ENCODE data around the gene MICALL2. TPM values are rescaled to one million over a fixed set of nuclear protein-coding genes. Genes with fewer than 3 reads are reported as not detected.

MICALL2 gene
- total RNA-seq, 6 donors from 2014 or later, result 17.8 to 67.1 (median 42.4) TPM

DNA sequence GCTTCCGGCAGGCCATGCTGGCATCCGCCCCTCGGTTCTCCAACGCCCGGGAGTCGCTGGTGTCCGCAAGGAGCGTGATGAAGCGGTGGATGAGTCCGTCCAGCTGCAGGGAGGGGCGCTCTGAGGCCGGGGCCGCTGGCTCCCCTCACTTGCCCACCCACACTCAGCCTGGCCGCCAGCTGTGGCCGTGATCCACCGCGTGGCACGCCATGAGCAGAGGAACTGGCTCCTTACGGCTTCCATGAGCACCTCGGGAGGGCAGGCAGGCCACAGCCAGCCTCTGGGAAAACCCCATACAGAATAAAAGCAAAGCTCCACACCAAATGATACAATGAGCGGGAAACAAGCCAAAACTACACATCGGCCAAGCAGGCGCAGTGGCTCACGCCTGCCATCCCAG is 15.5 kb upstream of the MICALL2 start:
- 84% methylated on average over 20 to 24 of the region's 24 CpGs for WGBS, 2 donors
- TF ChIP-seq EP300 (IDR thresholded peaks at IDR 0.05) (no peak), POLR2AphosphoS5 (IDR thresholded peaks at IDR 0.05) (no peak), POLR2A (IDR thresholded peaks at IDR 0.05) (no peak)
- TF ChIP-seq, protein P1, sequence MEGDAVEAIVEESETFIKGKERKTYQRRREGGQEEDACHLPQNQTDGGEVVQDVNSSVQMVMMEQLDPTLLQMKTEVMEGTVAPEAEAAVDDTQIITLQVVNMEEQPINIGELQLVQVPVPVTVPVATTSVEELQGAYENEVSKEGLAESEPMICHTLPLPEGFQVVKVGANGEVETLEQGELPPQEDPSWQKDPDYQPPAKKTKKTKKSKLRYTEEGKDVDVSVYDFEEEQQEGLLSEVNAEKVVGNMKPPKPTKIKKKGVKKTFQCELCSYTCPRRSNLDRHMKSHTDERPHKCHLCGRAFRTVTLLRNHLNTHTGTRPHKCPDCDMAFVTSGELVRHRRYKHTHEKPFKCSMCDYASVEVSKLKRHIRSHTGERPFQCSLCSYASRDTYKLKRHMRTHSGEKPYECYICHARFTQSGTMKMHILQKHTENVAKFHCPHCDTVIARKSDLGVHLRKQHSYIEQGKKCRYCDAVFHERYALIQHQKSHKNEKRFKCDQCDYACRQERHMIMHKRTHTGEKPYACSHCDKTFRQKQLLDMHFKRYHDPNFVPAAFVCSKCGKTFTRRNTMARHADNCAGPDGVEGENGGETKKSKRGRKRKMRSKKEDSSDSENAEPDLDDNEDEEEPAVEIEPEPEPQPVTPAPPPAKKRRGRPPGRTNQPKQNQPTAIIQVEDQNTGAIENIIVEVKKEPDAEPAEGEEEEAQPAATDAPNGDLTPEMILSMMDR (IDR thresholded peaks at IDR 0.05), result no peak
- H3K27ac ChIP-seq, result no peak overlapping the region
- no peaks in the 10 kb centered on the region for H3K9me3 ChIP-seq
- peaks cover 0 to 9% (median 6%) of the 10 kb centered on the region in 4 donors for H3K4me1 ChIP-seq
- ATAC-seq (ENCODE audit: low FRiP score in 2 of 2), result no peak
- peaks cover 25 to 95% (median 85%) of the 10 kb centered on the region in 4 donors for H3K36me3 ChIP-seq
- DNase-seq, result no peak
- H3K27me3 ChIP-seq, result no peaks in the 10 kb centered on the region
- no peak overlapping the region for H3K4me3 ChIP-seq

DNA sequence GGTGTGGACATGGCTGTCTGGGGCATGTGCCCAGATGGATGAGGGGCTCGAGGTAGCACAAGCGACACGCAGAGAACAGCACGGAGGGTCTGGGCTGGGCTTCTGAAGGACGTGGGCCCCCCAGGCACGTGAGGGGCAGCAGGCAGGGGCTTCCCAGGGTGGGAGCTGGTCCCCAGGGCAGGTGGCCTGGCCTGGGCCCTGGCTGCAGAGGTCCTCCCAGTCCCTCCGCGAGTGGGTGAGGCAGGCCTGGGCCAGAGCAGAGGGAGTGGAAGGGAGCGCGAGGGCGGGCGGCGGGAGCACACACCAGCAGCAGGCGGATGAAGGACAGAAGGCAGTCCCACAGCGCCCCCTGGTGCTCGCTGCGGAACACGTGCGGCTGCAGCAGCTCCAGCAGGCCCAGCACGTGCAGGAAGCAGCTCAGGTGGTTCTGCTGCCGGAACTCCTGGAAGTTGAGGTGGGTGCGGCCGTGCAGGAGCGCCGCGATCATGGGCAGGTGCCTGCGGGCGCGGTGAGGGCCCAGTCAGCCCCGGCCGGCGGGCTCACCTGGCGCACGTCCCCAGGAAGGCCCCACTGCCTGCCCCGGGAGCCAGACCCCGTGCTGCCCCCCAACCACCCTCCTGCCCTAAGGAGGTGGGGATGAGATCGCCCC is 14.7 kb upstream of the MICALL2 start:
- no peak for TF ChIP-seq POLR2A (IDR thresholded peaks at IDR 0.05)
- TF ChIP-seq, protein P1 (IDR thresholded peaks at IDR 0.05), result peak; percentile 84 to 99 (median 96)
- no peaks in the 10 kb centered on the region for H3K27me3 ChIP-seq
- H3K4me1 ChIP-seq, result peaks cover 0 to 9% (median 6%) of the 10 kb centered on the region in 4 donors
- ATAC-seq (ENCODE audit: low FRiP score in 2 of 2) (peak; percentile 77 to 84), DNase-seq (peak; percentile 88 to 95)
- WGBS, 2 donors, result 47 to 80% methylated on average over 3 to 25 of the region's 37 CpGs
- peaks cover 23 to 95% (median 83%) of the 10 kb centered on the region in 4 donors for H3K36me3 ChIP-seq
- H3K9me3 ChIP-seq, result no peaks in the 10 kb centered on the region
- no peak overlapping the region for H3K4me3 ChIP-seq
- H3K27ac ChIP-seq, result no peak overlapping the region

DNA sequence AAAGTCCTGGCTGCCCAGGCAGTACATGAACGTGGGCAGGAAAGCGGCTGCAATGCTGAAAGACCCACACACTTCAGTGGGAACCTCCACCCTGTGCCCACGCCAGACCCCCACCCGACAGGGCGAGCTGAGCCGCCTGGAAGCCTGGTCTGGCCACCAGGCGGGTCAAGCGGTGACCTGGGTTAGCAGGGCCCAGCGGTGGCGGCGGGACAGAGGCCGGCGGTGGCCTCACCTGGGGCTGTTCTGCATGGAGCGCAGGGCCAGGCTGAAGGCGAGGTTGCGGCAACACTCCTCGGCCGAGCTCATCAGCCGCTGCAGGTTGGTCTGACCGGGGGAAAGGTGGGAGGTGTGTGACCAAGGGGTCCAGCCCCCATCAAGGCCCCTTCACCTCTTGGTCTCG is 11.6 kb upstream of the MICALL2 start:
- TF ChIP-seq POLR2A (IDR thresholded peaks at IDR 0.05) (no peak), POLR2AphosphoS5 (IDR thresholded peaks at IDR 0.05) (no peak), EP300 (IDR thresholded peaks at IDR 0.05) (no peak)
- TF ChIP-seq, protein P1 (IDR thresholded peaks at IDR 0.05), result no peak
- Histone ChIP-seq H3K9me3 (no peaks in the 10 kb centered on the region), H3K36me3 (peaks cover 7 to 67% (median 55%) of the 10 kb centered on the region in 4 donors), H3K4me1 (peaks cover 13 to 22% (median 18%) of the 10 kb centered on the region in 4 donors), H3K27me3 (no peaks in the 10 kb centered on the region), H3K27ac (no peak overlapping the region), H3K4me3 (no peak overlapping the region)
- DNase-seq (no peak), ATAC-seq (ENCODE audit: low FRiP score in 2 of 2) (no peak)
- WGBS, 2 donors, result 98 to 100% methylated on average over 7 to 14 of the region's 21 CpGs

DNA sequence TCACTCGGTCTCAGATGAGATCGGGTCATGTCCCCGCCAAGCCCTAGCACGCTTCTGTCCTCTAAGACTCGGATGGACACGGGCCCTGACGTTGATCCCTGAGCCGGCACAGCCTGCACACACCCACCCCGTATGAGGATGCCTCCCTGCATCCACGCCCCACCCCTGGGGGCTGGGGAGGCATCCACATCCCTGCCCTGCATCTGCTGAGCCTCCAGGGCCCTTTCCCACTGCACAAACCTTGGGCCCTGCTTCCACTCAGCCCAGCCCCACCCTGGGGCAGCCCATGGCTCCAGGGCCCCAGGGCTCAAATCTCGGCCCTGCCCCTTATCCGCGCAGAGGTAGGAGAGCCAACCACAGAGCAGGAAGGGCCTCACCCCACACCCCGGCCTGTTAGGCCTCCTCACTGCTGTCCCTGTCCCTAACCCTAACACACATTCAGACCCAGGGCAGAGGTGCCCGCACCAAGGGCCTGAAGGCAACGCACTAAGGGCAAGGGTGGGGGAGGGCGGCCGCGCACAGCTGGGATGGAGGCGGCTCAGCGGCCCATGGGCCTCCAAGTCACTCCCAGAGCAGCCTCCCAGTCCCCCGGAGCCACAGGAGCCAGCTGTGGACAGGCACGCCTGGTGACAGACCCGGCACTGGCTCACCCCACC is 9.5 kb upstream of the MICALL2 start:
- H3K27ac ChIP-seq, result no peak overlapping the region
- no peak overlapping the region for H3K4me3 ChIP-seq
- WGBS, 2 donors, result 94 to 96% methylated on average over 8 to 23 of the region's 24 CpGs
- TF ChIP-seq POLR2AphosphoS5 (IDR thresholded peaks at IDR 0.05) (no peak), POLR2A (IDR thresholded peaks at IDR 0.05) (no peak)
- TF ChIP-seq, protein P1 (IDR thresholded peaks at IDR 0.05), result no peak
- peaks cover 7 to 53% (median 43%) of the 10 kb centered on the region in 4 donors for H3K36me3 ChIP-seq
- no peaks in the 10 kb centered on the region for H3K9me3 ChIP-seq
- no peaks in the 10 kb centered on the region for H3K27me3 ChIP-seq
- no peak for DNase-seq
- no peak for ATAC-seq (ENCODE audit: low FRiP score in 2 of 2)
- H3K4me1 ChIP-seq, result peaks cover 12 to 14% (median 13%) of the 10 kb centered on the region in 4 donors

Measured in upper lobe of left lung (tissue), 6 donors.